GM18909 (cell line): ENCODE data around the gene CHST15.

Source experiments
- ATAC-seq: cut with Tn5 transposase; IDR thresholded peaks from one replicate; pipeline ENCODE4 v1.9.1; 2021; ENCODE audit warnings: mild to moderate bottlenecking; ENCODE audit not compliant: unreplicated experiment, poor library complexity

The CHST15 gene

GRCh38 chr10:124018886-124019525, 74.4 kb downstream of the CHST15 start:
- no peak for ATAC-seq

DNA sequence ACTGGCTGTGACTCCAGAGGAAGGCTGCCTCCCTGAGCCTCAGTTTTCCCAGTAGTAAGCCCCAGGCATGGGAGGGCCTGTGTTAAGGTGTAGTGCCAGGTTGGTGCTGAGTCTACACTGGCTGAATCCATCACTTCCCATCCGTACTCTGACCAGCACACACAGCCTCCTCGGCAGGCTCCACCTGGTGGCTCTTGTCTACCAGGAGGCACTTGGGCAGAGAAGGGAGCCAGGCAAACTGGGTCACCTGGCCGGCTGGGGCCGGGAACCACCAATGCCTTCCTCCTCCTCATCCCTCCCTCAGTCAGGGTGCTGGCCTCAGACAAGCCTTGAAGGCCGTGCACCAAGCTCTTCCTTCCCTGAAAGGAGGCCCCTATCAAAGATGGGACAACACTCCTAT, 75.7 kb downstream of the CHST15 start:
- ATAC-seq, result no peak

GRCh38 chr10:124016804-124017375, 76.5 kb downstream of the CHST15 start:
- no peak for ATAC-seq

GRCh38 chr10:124015991-124016390, 77.4 kb downstream of the CHST15 start:
- ATAC-seq, result no peak

DNA sequence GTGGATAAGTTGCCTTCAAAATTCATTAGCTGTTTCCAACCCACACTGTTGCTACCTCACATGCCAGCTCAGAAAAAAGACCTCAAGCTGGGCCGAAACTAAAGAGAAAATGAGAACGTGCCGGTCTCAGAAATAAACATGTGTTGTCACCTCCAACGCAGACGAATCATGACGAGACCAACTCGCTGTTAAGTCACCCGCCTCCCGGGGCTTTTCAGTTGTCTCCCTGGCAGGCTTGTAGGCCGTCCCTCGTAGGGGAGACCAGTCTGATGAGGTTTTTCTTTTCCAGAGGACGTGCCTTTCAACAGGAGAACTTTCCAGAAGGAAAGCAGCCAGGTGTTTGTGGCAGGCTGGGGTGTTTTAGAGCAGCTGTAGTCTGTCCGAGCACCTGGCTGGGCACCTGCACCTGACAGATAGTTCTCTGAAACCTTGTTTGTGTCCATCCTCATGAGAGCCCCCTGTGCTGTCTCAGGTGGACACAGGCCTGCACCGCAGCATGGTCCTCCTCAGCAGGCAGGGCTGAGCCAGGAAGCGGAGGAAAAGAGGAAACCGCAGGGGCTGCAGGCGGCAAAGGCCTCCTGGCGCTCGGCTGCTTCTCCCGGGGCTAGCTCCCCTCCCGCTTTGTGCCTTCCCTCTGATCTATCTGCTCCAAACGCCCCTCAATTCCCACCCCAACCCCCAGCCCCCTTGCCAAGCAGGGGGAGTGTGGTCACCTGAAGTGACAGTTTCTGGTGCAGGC, 78.8 kb downstream of the CHST15 start:
- ATAC-seq, result no peak

DNA sequence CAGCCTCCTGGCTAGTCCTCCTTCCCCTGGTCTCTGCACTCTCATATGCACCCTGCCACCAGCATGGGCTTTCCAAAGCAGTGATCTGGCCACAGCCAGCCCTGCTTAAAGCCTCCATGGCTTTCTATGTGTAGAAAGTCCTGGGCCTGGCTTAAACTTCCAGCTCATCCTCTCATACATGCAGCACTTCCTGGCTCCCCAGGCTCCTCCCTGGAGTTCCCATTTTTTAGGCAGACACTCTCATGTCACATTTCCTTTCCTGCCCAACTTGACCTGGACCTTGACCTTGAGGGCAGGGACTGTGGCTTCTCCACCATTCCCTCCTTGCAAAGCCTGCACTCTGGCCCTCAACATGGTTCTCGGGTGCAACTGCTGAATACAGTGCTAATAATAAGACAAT, 79.5 kb downstream of the CHST15 start:
- no peak for ATAC-seq

GRCh38 chr10:124012991-124013390, 80.4 kb downstream of the CHST15 start:
- ATAC-seq, result no peak

DNA sequence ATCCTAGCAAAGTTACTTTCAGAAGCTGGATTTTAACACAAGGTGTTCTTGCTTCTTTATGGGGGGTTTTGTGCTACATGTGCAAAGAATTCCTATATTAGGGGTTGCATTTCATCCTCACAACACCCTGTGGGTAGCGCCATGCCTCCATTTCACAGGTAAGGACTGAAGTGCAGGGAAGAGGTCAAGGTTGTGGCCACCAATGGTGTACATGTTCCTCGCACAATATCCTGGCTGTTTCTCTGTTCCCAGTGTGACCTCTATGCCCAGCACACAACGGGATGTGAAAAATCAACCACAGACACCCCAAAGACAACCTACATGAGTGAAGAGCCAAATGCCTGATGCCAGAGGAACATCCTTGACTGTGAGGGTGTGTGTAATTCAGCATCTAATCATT, 80.8 kb downstream of the CHST15 start:
- no peak for ATAC-seq

- no peak for ATAC-seq
These were observed 81.3 kb downstream of the CHST15 start for GRCh38 chr10:124012066-124012465.

GRCh38 chr10:124011464-124011863, 81.9 kb downstream of the CHST15 start:
- no peak for ATAC-seq

DNA sequence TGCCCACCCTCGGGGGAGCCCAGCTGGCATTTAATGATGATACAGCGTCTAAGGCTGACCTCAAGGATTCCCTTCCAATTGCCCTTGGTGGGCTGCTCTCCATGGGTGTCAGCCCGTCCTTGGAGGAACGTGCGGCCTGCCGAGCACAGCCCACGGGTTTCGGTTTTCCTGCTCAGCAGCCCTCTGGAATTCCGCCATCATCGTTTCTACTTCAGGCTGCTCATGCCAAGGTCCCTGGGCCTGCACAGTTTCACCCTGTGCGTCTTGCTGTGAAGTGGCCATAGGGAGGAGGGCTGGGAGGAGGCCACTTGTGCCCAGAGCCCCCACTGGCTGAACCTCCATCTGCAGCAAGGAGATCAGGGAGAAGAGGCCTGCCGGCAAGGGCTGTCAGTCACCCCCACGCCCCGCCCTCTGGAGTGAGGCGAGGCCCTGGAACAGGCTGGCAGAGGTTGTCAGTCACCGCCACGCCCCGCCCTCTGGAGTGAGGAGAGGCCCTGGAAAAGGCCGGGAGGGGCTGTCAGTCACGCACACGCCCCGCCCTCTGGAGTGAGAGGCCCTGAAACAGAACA, 82.8 kb downstream of the CHST15 start:
- no peak for ATAC-seq

DNA sequence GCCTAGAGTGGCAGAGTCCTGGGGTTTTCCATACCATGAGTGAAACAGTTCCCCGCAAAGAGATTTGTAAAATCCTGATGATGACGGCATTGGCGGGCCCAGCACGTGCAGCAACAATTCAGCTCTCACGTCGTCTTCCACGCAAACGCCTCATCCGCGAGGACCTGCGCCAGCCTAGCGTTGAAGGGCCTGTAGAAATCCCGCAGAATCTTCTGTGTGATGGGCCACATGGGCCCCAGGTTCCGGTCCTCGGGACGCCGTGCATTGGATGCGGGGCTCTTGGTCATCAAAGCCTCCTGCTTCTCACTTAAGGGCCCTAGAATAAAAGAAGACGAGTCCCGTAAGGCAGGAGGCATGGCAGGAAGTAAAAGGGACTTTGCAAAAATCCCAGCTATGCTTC, 83.4 kb downstream of the CHST15 start:
- no peak for ATAC-seq

GRCh38 chr10:124009231-124010015, 84.0 kb downstream of the CHST15 start:
- ATAC-seq, result no peak

DNA sequence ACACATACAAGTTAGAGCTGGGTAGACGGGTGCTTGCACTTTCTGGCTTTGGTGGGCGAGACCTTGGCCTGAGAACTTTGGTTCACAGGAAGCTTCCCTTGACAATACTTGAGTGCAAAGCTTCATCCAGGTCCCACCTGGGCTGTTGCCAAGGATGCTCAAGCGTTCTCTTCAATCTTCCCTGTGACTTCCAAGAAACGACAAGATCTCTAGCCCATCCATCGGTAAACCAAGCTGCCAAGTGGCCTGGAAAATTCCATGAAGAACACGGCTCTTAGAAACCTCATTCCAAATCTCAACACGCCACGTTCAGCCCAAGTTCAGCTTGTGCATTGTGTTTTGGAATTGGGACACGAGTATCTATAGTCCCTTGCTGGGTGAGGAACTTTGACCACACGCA, 84.7 kb downstream of the CHST15 start:
- no peak for ATAC-seq

DNA sequence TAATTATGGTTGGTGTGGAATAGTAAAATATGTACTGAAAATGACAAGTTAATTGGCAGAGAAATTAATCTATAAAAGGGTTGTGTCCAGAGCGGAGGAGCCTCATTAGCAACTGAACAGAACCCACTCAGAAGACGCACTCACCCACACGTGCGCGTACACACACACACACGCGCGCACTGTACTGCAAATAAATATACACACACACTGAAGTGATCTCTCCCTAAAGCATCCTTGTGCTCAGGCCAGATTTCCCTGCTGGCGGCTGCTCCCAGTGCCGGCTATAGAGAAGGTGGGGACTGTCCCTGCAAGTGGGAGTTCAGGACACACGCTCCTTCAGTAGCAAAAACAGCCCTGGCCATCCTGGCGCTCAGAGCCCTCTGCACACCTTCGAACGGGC, 85.2 kb downstream of the CHST15 start:
- ATAC-seq, result no peak

- no peak for ATAC-seq
These were observed 85.6 kb downstream of the CHST15 start for GRCh38 chr10:124007773-124008145.

DNA sequence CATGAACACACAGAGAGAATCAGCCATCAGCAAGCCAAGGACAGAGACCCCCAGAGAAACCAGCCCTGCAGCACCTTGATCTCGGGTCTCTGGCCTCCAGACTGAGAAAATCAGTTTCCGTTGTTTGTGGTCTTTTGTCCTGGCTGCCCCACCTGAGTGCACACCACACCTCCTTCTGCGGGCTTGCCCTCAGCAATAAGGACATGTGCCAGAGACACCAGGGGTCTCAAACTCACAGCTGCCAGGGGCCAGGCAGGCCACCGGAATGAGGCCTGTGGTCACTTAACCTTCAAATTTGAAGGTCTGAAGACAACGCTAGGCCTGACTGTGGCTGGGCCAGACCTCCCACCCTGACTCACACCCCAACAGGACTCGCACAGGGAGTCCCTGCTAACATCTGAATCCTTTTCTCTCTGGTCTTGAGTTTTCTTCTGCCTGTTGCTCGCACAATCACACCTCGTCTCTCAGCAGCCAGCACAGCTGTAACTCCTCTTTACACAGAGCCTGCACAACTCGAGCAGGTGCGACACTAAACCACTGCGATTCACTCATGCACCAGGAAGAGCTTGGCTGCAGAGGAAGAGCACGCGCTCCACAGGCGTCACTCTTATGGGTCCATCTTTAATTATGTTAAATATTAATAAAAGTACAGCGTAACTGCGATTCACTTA, 86.2 kb downstream of the CHST15 start:
- ATAC-seq, result no peak

DNA sequence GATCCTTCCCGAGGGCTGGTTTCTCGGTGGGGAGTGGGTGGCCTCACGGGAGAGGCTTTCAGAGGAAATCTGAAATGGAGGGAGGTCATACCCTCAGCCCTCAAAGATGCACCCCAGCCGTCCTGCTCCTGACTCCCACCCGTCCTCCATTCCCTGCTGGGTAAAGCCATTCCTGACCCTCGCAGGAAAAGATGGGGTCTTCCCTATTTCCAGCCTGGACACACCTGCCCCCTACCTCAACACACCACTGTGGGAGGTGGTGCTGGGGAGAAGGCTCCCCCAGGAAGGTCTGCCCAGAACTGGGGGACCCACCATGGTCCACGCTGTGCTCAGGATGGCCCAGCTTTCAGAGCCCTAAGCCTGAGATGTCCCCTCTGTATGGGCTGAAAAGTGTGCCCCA, 86.9 kb downstream of the CHST15 start:
- ATAC-seq, result no peak

GRCh38 chr10:124005991-124006392, 87.4 kb downstream of the CHST15 start:
- no peak for ATAC-seq

DNA sequence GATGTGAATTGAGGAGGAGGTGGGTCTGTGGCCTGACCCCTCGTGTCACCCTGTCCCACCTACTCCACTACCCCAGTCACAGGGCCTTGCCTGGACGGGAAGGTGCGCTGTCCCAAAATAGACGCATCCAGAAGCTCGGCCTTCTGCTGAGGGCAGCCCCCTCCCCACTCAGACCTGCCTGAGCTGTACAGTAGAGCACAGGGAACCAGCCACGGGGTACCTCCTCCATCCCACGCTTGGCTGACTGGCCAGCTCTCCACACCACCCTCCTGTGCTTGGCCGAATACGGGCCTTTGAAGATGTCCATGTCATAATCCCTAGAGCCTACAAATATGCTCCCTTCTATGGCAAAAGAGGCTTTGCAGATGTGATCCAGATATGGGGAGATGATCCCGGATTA, 88.3 kb downstream of the CHST15 start:
- ATAC-seq, result no peak
